Measurements from ENCODE around the gene FERMT1. TPM values are rescaled to one million over a fixed set of nuclear protein-coding genes. Genes with fewer than 3 reads are reported as not detected.

FERMT1 gene
- total RNA-seq, 1 donor from 2014 or later, result 0.75 TPM

DNA sequence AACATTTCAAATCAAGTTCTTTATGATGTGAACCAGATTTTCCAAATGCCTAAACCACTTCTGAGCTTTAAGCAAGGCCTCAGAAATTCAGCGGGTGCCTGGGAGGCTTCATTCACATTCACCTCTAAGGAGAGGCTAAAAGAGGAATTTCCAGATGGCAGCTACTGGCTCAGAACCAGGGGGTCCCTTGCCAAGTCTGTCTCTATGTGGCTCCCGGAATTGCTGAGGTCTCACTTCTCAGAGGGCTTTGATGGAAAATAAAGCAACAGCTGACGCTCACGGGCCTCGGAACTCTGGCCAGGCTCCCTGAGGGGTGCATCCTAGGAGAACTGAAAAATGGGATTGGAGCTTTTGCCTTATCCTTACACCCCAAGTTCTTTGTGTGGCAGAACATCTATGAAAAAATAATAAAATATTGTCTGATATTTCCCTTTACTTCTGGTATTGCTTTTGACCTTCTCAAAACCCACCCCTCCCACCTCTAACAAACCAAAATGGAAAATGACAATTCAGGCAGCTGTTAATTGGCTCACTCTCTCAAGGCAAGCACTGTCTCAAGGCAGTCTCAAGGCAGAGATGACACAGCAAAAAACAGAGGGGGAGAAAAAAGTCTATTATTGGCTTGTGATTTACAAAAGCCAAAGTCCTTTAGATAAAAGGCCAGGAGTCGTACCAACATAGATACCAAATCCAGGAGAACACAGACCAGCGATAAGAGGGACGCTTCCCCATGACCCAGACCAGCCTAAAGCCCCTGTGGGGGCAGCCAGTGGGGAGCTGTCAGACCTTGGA, 47.2 kb downstream of the FERMT1 start:
- no peak overlapping the region for H3K4me3 ChIP-seq
- H3K27ac ChIP-seq, result no peak overlapping the region
- TF ChIP-seq, protein P1, sequence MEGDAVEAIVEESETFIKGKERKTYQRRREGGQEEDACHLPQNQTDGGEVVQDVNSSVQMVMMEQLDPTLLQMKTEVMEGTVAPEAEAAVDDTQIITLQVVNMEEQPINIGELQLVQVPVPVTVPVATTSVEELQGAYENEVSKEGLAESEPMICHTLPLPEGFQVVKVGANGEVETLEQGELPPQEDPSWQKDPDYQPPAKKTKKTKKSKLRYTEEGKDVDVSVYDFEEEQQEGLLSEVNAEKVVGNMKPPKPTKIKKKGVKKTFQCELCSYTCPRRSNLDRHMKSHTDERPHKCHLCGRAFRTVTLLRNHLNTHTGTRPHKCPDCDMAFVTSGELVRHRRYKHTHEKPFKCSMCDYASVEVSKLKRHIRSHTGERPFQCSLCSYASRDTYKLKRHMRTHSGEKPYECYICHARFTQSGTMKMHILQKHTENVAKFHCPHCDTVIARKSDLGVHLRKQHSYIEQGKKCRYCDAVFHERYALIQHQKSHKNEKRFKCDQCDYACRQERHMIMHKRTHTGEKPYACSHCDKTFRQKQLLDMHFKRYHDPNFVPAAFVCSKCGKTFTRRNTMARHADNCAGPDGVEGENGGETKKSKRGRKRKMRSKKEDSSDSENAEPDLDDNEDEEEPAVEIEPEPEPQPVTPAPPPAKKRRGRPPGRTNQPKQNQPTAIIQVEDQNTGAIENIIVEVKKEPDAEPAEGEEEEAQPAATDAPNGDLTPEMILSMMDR (IDR thresholded peaks at IDR 0.05), result no peak
- intact Hi-C loops (cut with DNase I), result loop anchor here (2.0 to 5.0 kb wide), 2 partner anchors 123 to 547 kb away; partner anchors contain the start of genes MCM8 and TRMT6
- H3K4me1 ChIP-seq, result no peaks in the 10 kb centered on the region
- no peaks in the 10 kb centered on the region for H3K9me3 ChIP-seq
- no peaks in the 10 kb centered on the region for H3K36me3 ChIP-seq
- H3K27me3 ChIP-seq, result no peaks in the 10 kb centered on the region
- DNase-seq (ENCODE audit: low spot score in 2 of 2), result no peak

DNA sequence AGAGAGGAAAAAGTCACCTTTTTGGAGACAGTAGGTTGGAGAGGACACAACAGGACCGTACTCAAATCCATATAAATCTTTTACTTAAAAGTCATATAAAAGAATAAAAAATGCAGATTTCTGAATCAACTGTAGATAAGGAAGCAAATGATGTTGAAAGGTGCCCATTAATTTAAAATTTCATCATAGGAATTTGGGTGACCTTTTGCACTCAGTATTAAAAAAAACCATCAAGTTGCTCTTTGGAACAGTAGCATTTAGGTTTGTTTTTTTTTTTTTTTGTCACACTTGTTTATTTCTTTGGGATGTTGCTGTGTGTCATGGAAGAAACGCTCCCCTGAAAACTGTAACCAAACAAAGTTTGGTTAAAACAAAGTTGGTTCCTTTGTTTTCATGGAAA, 48.0 kb downstream of the FERMT1 start:
- H3K27me3 ChIP-seq, result no peaks in the 10 kb centered on the region
- TF ChIP-seq, protein P1 (IDR thresholded peaks at IDR 0.05), result no peak
- no peak overlapping the region for H3K4me3 ChIP-seq
- H3K27ac ChIP-seq, result no peak overlapping the region
- H3K4me1 ChIP-seq, result no peaks in the 10 kb centered on the region
- H3K36me3 ChIP-seq, result no peaks in the 10 kb centered on the region
- H3K9me3 ChIP-seq, result no peaks in the 10 kb centered on the region
- intact Hi-C loops (cut with DNase I), result loop anchor here (5.0 kb wide), 1 partner anchor 122 kb away; the partner anchor contains the start of genes MCM8 and TRMT6
- DNase-seq (ENCODE audit: low spot score in 2 of 2), result no peak

DNA sequence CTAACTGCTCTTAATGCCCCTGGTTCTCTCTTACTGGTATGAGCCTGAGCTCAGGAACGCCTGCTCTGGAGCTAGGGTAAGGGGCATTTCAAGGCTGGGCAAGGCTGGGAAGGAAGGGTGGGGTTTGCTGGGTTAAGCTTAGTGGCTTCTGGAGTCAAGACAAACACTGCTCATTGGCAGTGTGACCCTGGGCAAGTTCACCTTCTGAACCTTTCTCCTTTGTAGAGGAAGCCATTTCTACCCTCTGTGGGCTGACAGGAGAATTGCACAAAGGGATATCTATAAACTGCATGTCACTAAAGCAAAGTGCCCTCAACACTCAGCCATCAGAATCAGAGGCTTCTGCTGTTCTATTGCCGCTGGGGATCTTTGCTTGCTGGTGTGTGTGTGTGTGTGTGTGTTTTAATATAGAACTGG, 48.7 kb downstream of the FERMT1 start:
- no peak for DNase-seq (ENCODE audit: low spot score in 2 of 2)
- no peaks in the 10 kb centered on the region for H3K27me3 ChIP-seq
- no peaks in the 10 kb centered on the region for H3K9me3 ChIP-seq
- H3K4me3 ChIP-seq, result no peak overlapping the region
- no peaks in the 10 kb centered on the region for H3K36me3 ChIP-seq
- TF ChIP-seq, protein P1 (IDR thresholded peaks at IDR 0.05), result no peak
- intact Hi-C loops (cut with DNase I), result no loop called here
- no peaks in the 10 kb centered on the region for H3K4me1 ChIP-seq
- no peak overlapping the region for H3K27ac ChIP-seq

DNA sequence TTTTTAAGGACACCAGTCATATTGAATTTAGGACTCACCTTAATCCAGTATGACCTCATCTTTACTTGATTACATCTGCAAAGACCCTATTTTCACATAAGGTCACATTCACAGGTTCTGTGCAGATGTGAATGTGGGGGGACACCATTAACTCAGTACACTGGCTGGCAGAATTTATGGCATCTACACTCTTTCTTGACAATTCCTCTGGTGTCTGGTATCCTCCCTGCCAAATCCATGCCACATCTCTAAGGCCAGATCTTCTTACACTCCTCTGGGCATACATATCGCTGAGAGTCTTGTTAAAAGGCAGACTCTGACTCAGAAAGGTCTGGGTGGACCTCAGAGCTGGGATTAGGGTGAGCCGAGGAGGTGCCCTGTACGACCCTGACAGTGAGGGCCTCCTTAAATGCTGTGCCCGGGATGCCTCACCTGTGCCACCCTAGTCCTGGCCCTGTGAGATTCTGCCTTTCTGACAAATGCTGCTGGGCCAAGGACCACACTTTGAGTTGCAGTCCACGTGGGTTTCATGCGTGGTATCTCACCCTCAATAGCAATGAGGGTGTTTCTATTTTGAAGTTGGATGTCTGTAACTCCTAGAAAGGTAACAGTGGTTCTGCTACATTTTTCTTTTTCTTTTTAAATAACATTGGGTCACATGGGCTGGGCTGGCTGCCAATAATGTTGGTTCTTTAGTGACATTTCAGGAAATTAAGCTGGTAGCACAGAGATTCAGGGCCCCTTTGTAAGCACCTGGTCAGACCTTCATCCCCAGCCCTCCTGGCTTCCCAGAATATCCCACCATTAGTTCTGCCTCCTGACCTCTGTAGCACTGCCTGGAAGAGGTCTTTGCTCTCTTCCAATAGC, 51.8 kb downstream of the FERMT1 start:
- Histone ChIP-seq H3K9me3 (no peaks in the 10 kb centered on the region), H3K4me3 (no peak overlapping the region), H3K4me1 (no peaks in the 10 kb centered on the region), H3K27ac (no peak overlapping the region), H3K36me3 (no peaks in the 10 kb centered on the region), H3K27me3 (no peaks in the 10 kb centered on the region)
- no peak for DNase-seq (ENCODE audit: low spot score in 2 of 2)
- TF ChIP-seq, protein P1 (IDR thresholded peaks at IDR 0.05), result no peak
- intact Hi-C loops (cut with DNase I), result no loop called here

DNA sequence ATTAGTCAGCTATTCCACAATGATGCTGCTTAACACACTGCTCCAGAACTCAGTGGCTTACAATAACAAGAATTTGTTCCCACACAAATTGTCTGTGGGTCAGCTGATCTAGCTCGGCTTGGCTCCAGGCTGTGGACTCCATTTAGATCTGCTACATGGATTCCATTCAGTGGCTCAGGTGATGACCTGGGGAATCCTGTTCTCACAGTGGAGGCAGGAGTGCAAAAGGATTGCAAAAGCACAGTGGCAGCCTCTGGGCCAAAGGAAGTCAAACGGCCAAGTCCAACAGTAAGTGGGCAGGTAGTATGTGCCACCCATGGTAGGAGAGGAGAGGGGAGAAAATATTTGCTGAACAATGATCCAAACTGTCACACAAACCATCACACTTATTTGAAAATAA, 53.2 kb downstream of the FERMT1 start:
- no peak for DNase-seq (ENCODE audit: low spot score in 2 of 2)
- H3K36me3 ChIP-seq, result no peaks in the 10 kb centered on the region
- H3K27ac ChIP-seq, result no peak overlapping the region
- H3K27me3 ChIP-seq, result no peaks in the 10 kb centered on the region
- H3K9me3 ChIP-seq, result no peaks in the 10 kb centered on the region
- no peak overlapping the region for H3K4me3 ChIP-seq
- intact Hi-C loops (cut with DNase I), result no loop called here
- TF ChIP-seq, protein P1 (IDR thresholded peaks at IDR 0.05), result no peak
- no peaks in the 10 kb centered on the region for H3K4me1 ChIP-seq
